ENCODE data around the gene DNER. TPM values are rescaled to one million over a fixed set of nuclear protein-coding genes. Genes with fewer than 3 reads are reported as not detected.

Gene DNER
- total RNA-seq, 2 donors from 2014 or later: 0.27 to 1.7 TPM

DNA sequence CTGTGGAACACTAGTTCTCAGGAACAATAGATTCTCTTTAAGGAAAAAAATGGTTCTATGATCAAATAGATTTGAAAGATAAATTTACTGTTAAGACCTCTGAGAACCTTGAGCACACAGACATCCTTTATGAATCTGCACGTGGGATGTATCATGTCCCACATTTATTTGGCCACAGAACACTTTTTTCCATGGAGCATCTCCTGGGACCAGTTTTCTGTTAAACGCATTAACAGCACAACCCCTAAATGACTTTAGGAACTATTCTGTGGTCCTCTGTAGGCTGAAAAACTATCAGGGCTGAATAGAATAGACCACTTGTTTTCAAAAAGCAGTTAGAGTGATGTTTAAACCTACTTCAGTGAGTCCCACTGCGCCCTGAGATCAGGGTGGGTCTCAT, 311.1 kb downstream of the DNER start:
- no peak overlapping the region for H3K9ac ChIP-seq (ENCODE audit: low read depth in 2 of 2, low read length in 2 of 2)
- no peaks in the 10 kb centered on the region for H3K4me1 ChIP-seq
- no peaks in the 10 kb centered on the region for H3K9me3 ChIP-seq
- intact Hi-C loops (cut with DNase I): no loop called here
- no peak overlapping the region for H3K4me3 ChIP-seq
- no peak overlapping the region for H3K27ac ChIP-seq
- TF ChIP-seq, protein P1, sequence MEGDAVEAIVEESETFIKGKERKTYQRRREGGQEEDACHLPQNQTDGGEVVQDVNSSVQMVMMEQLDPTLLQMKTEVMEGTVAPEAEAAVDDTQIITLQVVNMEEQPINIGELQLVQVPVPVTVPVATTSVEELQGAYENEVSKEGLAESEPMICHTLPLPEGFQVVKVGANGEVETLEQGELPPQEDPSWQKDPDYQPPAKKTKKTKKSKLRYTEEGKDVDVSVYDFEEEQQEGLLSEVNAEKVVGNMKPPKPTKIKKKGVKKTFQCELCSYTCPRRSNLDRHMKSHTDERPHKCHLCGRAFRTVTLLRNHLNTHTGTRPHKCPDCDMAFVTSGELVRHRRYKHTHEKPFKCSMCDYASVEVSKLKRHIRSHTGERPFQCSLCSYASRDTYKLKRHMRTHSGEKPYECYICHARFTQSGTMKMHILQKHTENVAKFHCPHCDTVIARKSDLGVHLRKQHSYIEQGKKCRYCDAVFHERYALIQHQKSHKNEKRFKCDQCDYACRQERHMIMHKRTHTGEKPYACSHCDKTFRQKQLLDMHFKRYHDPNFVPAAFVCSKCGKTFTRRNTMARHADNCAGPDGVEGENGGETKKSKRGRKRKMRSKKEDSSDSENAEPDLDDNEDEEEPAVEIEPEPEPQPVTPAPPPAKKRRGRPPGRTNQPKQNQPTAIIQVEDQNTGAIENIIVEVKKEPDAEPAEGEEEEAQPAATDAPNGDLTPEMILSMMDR (IDR thresholded peaks at IDR 0.05): no peak
- H3K36me3 ChIP-seq: no peaks in the 10 kb centered on the region
- H3K27me3 ChIP-seq: no peaks in the 10 kb centered on the region
- no peak for DNase-seq

DNA sequence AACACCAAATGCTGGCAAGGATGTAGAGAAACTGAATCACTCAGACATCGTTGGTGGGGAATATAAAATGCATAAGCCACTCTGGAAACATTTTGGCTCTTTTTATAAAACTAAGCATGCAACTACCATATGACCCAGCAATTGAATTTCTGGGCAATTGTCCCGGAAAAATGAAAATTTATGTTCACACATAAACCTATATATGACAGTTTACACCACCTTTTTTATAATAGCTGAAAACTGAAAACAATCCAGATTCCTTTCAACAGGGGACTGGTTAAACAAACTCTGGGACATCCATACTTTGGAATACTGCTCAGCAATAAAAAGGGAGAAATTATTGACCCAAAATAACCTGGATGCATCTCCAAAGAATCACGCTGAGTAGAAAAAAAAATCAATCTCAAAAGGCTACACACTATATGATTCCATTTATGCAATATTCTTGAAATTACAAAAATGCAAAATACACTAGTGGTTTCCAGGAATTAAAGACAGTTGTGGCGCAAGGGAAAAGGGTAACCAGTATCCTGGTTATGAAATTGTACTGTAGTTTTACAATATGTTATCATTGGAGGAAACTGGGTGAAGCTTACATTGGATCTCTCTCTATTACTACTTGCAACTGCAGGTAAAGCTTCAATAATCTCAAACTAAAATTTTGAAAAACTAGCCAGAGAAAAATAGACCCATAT, 313.0 kb downstream of the DNER start:
- no peaks in the 10 kb centered on the region for H3K4me1 ChIP-seq
- no peak overlapping the region for H3K4me3 ChIP-seq
- TF ChIP-seq, protein P1 (IDR thresholded peaks at IDR 0.05): no peak
- no peaks in the 10 kb centered on the region for H3K36me3 ChIP-seq
- H3K9ac ChIP-seq (ENCODE audit: low read depth in 2 of 2, low read length in 2 of 2): no peak overlapping the region
- no peak for DNase-seq
- intact Hi-C loops (cut with DNase I): no loop called here
- no peaks in the 10 kb centered on the region for H3K9me3 ChIP-seq
- H3K27me3 ChIP-seq: no peaks in the 10 kb centered on the region
- no peak overlapping the region for H3K27ac ChIP-seq

DNA sequence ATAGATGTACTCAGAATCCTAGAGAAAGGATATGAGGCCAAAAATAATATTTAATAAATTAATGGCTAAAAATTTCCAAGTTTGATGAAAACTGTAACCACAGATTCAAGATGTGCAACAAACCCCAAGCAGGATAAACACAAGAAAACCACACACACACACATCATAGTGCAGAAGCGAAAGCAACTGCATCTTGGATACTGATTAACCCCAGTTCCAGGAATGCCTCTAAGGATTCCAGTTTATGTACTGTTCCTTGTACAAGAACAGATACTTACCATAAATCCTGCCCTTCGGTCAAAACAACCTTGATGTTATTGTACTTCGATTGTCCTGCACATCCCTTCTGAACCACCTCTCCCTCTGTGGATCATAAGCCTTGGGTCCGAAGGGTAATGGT, 320.4 kb downstream of the DNER start:
- Histone ChIP-seq H3K9me3 (no peaks in the 10 kb centered on the region), H3K9ac (ENCODE audit: low read depth in 2 of 2, low read length in 2 of 2) (no peak overlapping the region), H3K4me1 (no peaks in the 10 kb centered on the region), H3K36me3 (no peaks in the 10 kb centered on the region), H3K27ac (no peak overlapping the region), H3K4me3 (no peak overlapping the region), H3K27me3 (no peaks in the 10 kb centered on the region)
- no peak for DNase-seq
- TF ChIP-seq, protein P1 (IDR thresholded peaks at IDR 0.05): no peak
- intact Hi-C loops (cut with DNase I): no loop called here

DNA sequence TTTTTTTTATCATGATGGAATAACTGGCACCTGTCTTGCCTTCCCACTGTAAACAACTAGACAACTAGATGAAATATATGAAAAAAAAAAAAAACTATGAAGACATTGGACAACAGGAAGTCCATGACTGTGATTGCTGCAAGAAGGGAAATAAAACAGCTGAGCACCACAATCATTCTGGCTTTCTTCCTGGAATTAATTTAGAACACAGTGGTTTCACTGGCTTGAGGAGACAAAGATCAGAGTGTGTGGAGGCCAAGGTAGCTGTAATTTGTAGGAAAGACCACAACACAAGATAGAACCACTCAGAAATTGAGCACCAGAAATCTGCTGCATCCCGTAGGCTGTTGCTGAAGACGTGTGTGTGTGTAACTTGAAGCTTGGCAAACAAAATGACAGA, 322.2 kb downstream of the DNER start:
- no peak overlapping the region for H3K9ac ChIP-seq (ENCODE audit: low read depth in 2 of 2, low read length in 2 of 2)
- no peaks in the 10 kb centered on the region for H3K36me3 ChIP-seq
- TF ChIP-seq, protein P1 (IDR thresholded peaks at IDR 0.05): no peak
- H3K27me3 ChIP-seq: no peaks in the 10 kb centered on the region
- H3K4me3 ChIP-seq: no peak overlapping the region
- intact Hi-C loops (cut with DNase I): no loop called here
- no peak for DNase-seq
- H3K9me3 ChIP-seq: no peaks in the 10 kb centered on the region
- no peak overlapping the region for H3K27ac ChIP-seq
- no peaks in the 10 kb centered on the region for H3K4me1 ChIP-seq

DNA sequence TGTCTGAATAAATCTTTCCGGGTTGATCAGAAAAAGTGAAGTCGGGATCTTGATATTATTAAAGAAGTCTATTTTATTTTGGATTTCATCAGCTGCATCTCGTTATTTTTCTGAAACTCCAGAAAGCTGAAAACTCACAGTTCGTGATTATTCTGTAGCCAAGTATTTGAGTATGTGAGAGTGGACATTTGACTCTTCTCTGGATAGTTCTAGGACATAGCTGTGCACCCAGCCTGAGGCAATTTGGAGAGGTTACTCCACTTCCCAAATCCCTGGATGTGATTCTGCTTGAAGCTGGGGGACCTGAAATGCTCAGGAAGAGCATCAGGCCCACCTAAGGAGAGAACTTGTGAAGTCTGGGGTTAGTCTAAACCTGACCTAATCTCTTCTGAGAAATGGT, 325.6 kb downstream of the DNER start:
- DNase-seq: no peak
- H3K9ac ChIP-seq (ENCODE audit: low read depth in 2 of 2, low read length in 2 of 2): no peak overlapping the region
- H3K4me3 ChIP-seq: no peak overlapping the region
- TF ChIP-seq, protein P1 (IDR thresholded peaks at IDR 0.05): no peak
- H3K36me3 ChIP-seq: no peaks in the 10 kb centered on the region
- no peaks in the 10 kb centered on the region for H3K9me3 ChIP-seq
- intact Hi-C loops (cut with DNase I): no loop called here
- H3K27ac ChIP-seq: no peak overlapping the region
- no peaks in the 10 kb centered on the region for H3K4me1 ChIP-seq
- H3K27me3 ChIP-seq: no peaks in the 10 kb centered on the region

Data from colonic mucosa (tissue), 4 donors.